CD1c-positive myeloid dendritic cell (primary cell): Measurements from ENCODE around the gene ISY1.
"Not testable (repeated sequence)": the region's sequence is repeated elsewhere in the genome, so short reads cannot be mapped to it uniquely, and the experiment has no call there.

ENCODE experiments used
- DNase-seq: peaks from one replicate; pipeline ENCODE4 v3.0.0-alpha.2; 2016; ENCODE audit errors: extremely low spot score

Gene ISY1

GRCh38 chr3:129160891-129161859, at the start of gene ISY1:
Gene ISY1, minus strand, starts transcription at chr3:129161063. Its CDS starts 88 bp downstream, at chr3:129160975.
- DNase-seq, result peak; percentile 96

GRCh38 chr3:129207479-129207878, 46.6 kb upstream of the ISY1 start:
- no peak for DNase-seq

GRCh38 chr3:129205109-129205832, 44.4 kb upstream of the ISY1 start:
- DNase-seq, result no peak

GRCh38 chr3:129204473-129204872, 43.6 kb upstream of the ISY1 start:
- no peak for DNase-seq

GRCh38 chr3:129199366-129199765, 38.5 kb upstream of the ISY1 start:
- peak; percentile 11 for DNase-seq

- DNase-seq, result no peak
These were observed 36.5 kb upstream of the ISY1 start for GRCh38 chr3:129197321-129197720.

- DNase-seq, result no peak
These were observed 35.7 kb upstream of the ISY1 start for GRCh38 chr3:129196601-129197000.

GRCh38 chr3:129195731-129196256, 34.9 kb upstream of the ISY1 start:
- peak; percentile 59 for DNase-seq

GRCh38 chr3:129189793-129190192, 28.9 kb upstream of the ISY1 start:
- DNase-seq, result not testable (repeated sequence)

GRCh38 chr3:129187857-129188256, 27.0 kb upstream of the ISY1 start:
- DNase-seq, result no peak

- DNase-seq, result no peak
These were observed 24.9 kb upstream of the ISY1 start for GRCh38 chr3:129185783-129186182.

- not testable (repeated sequence) for DNase-seq
These were observed 24.1 kb upstream of the ISY1 start for GRCh38 chr3:129184784-129185542.

GRCh38 chr3:129184396-129184657, 23.5 kb upstream of the ISY1 start:
- DNase-seq, result peak; percentile 26

- peak; percentile 99 for DNase-seq
These were observed 22.9 kb upstream of the ISY1 start, which contains the start of gene CNBP for GRCh38 chr3:129183569-129184395. Gene CNBP, minus strand, starts transcription at chr3:129183896. Its CDS starts 12,139 bp downstream, at chr3:129171757.

- peak; percentile 20 for DNase-seq
These were observed 21.7 kb upstream of the ISY1 start for GRCh38 chr3:129182390-129183185.

GRCh38 chr3:129181819-129182218, 21.0 kb upstream of the ISY1 start:
- DNase-seq, result no peak

- no peak for DNase-seq
These were observed 19.6 kb upstream of the ISY1 start for GRCh38 chr3:129180461-129180860.

GRCh38 chr3:129176051-129176450, 15.2 kb upstream of the ISY1 start:
- DNase-seq, result no peak

GRCh38 chr3:129173725-129174124, 12.9 kb upstream of the ISY1 start:
- no peak for DNase-seq

- no peak for DNase-seq
These were observed 12.3 kb upstream of the ISY1 start for GRCh38 chr3:129173206-129173605.
